T-helper 2 cell (primary cell): ENCODE data around the gene PRPF6.

Experiments
- DNase-seq, 5 experiments: peaks; one replicate each; pipeline versions ENCODE4 v3.0.0 to v3.0.0-alpha.2; 2012 to 2022

The PRPF6 gene

GRCh38 chr20:64077876-64078551 lies 97.1 kb downstream of the PRPF6 start:
- peak in 4 of 5 experiments; percentile 38 to 89 (median 62) for DNase-seq

DNA sequence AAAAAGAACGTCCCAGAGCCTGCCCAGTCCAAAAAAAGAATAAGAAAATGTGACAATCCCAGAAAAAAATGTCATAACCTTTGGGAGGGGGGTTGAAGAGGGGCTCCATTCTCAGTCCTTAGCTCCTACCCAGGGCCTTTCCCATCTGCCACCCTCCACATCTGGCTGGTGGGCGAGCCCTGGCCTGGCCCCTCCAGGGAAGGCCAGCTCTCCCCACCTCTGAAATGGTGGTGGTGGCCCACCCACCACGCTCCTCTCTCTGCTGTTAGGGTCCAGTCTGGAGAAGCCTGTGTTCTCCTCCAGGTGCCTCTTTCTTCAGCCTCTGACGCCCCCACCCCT lies 98.0 kb downstream of the PRPF6 start:
- no peak for DNase-seq

- DNase-seq = peak; percentile 43 to 81 (median 60)
These were observed 98.5 kb downstream of the PRPF6 start, which contains the start of gene RGS19 for GRCh38 chr20:64079273-64080012. Gene RGS19 (minus strand): TSS chr20:64079518. CDS start chr20:64076886, 2,632 bp downstream.

DNA sequence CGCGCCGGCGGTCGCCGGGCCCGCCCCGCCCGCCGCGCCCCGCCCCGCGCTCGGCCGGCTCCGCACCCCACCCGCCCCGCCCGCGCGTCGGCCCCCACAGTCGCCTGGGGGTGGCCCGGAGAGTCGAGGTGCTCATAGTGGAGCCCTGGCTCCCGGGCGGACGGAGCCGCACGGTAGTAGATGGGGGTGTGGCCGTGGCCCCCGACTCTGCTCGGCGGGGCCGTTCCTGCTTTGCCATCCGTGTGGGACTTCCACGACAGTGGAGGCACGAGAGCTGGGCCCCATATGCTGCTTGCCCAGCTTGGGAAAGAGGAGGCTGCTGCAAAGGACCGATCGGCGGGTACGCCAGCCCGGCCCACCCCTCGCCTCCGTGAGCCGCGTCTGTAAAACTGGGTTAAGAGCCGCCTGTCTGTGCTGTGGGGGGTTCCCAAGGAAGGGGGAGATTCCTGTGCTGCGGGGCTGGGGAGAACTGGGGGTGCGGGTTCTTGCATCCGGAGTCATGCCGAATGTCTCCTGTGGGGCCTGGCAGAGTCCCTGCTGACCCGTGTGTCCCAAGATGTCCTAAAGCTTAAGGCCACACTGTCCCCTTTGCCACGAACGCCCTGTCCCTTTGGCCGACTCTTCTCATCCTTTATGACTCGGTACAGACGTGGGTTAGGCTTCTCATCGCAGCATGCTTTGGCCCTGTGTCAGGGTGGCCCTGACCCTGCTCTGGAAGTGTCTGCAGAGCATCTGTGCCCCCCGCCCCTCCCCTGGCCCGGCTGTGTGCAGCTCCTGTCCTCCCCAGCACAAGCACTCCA lies 99.3 kb downstream of the PRPF6 start, which contains the start of gene OPRL1:
OPRL1 (plus strand) TSS at position 70 of the 800 bp plus-strand sequence. CDS start 12,639 bp downstream, outside the sequence.
- peak in 3 of 5 experiments; percentile 30 to 69 (median 40) for DNase-seq

GRCh38 chr20:64080813-64081623 lies 100.1 kb downstream of the PRPF6 start:
- DNase-seq = no peak

DNA sequence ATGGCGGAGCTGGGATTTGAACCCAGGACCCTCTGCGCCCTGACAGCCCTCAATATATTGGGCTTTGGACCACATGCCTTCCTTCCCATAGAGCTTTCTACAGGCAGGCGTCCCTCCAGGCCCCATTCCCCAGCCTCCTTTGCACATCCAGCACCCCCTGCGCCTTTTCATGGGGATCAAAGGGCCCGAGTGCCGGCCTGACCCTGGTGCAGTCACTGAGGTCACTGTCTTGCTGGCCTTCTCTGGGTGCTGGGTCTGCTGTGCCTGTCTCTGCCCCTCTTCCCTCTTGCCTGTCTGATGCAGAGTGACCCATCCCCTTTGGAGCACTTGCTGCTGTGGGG lies 100.7 kb downstream of the PRPF6 start:
- DNase-seq = no peak

DNA sequence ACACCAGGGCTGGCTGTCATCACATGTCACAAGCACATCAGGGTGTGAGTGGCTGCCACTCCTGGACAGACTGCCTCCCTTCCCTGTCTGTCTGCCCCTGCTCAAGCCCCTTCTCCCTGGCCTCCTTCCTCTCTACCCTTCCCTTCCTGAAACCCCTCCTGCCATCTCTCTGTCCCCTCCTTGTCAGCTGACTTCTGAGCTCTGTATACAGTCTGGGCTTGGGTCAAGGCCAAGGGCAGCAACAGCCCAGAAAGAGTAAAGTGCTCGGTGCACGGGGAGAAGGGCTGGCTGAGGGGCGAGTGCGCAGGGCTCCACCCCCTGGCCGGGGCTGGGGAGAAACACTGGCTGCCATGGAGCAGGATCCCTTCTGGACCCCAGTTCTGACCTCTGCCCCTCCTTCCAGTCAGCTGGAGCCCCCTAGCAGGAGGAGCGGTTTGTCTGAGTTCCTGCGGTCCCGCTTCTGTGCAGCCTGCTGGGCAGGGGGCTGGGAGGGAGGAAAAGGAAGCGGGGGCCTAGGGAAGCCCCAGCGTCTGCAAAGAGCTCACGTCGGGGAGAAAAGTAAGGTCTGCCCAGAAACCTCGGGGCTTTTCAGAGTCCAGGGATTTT lies 101.3 kb downstream of the PRPF6 start:
- DNase-seq = no peak
